Measurements from ENCODE around the gene GRB14.

The GRB14 gene

DNA sequence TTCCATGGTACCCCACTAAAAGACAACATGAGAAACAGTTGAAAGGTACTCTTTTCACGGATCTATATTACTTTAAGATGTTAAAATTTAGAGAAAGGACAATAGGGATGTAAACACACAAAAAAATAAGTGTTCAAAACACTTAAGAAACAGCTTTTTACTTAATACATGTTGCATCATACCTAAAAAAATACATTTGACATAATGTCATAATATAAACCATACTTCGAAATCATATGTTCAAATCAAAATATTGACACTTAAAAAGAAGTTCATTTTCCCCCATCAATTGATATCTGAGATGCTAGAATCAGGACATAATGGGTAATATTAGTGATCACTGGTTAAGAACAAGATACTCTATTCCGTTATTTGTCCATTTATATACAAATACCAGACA, 124.9 kb downstream of the GRB14 start:
- Histone ChIP-seq H3K79me2 (ENCODE audit: insufficient read depth, low read depth) (no peaks in the 10 kb centered on the region), H3K27ac (no peak overlapping the region), H3K4me1 (ENCODE audit: low read depth, poor library complexity, severe bottlenecking) (no peaks in the 10 kb centered on the region), H2AFZ (ENCODE audit: low read depth) (no peak overlapping the region), H4K20me1 (ENCODE audit: insufficient read depth) (no peaks in the 10 kb centered on the region), H3K9ac (no peak overlapping the region), H3K4me2 (no peak overlapping the region), H3K4me3 (IDR thresholded peaks at IDR 0.05; ENCODE audit: insufficient read depth, low read depth, low read length) (no peak overlapping the region), H3K36me3 (ENCODE audit: insufficient read depth) (no peaks in the 10 kb centered on the region), H3K27me3 (ENCODE audit: insufficient read depth, low read depth) (no peaks in the 10 kb centered on the region)
- TF ChIP-seq, protein P1, sequence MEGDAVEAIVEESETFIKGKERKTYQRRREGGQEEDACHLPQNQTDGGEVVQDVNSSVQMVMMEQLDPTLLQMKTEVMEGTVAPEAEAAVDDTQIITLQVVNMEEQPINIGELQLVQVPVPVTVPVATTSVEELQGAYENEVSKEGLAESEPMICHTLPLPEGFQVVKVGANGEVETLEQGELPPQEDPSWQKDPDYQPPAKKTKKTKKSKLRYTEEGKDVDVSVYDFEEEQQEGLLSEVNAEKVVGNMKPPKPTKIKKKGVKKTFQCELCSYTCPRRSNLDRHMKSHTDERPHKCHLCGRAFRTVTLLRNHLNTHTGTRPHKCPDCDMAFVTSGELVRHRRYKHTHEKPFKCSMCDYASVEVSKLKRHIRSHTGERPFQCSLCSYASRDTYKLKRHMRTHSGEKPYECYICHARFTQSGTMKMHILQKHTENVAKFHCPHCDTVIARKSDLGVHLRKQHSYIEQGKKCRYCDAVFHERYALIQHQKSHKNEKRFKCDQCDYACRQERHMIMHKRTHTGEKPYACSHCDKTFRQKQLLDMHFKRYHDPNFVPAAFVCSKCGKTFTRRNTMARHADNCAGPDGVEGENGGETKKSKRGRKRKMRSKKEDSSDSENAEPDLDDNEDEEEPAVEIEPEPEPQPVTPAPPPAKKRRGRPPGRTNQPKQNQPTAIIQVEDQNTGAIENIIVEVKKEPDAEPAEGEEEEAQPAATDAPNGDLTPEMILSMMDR (conservative IDR thresholded peaks at IDR 0.05; ENCODE audit: low read depth, low read length), result no peak

DNA sequence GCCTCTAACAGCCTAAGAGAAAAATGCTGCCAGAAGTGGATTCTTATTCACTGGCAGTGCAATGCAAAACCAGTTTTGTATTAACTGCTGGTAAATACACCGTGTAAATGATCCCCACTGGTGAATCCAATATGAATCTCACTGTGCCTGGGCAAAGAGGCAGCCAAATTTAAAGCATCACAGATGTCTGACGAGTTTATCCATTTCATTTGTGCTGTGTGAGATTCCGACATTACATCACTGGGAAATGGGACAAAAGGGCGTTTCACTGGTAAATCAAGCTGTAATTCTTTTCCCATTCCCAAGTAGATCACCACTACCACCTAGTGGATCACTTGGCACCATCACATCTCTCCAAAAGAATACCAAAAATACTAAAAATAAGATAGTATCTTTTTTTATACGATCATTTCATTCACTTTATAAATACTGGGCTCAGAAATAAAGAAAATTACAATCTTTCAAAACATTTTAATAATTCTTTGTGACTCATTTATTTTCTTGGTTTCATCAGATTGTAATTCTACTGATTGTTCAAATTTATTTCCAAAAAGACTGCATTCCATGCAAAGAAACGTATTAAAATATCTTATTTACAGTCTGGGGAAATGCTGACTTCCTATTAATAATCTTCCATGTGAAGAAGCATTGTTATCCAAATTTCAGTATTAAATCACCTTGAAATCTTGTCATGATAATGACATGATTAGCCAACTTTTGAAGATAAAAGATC, 125.6 kb downstream of the GRB14 start:
- Histone ChIP-seq H4K20me1 (ENCODE audit: insufficient read depth) (no peaks in the 10 kb centered on the region), H3K27ac (no peak overlapping the region), H3K4me1 (ENCODE audit: low read depth, poor library complexity, severe bottlenecking) (no peaks in the 10 kb centered on the region), H2AFZ (ENCODE audit: low read depth) (no peak overlapping the region), H3K79me2 (ENCODE audit: insufficient read depth, low read depth) (no peaks in the 10 kb centered on the region), H3K36me3 (ENCODE audit: insufficient read depth) (no peaks in the 10 kb centered on the region), H3K4me3 (IDR thresholded peaks at IDR 0.05; ENCODE audit: insufficient read depth, low read depth, low read length) (no peak overlapping the region), H3K9ac (no peak overlapping the region), H3K4me2 (no peak overlapping the region), H3K27me3 (ENCODE audit: insufficient read depth, low read depth) (no peaks in the 10 kb centered on the region)
- TF ChIP-seq, protein P1 (conservative IDR thresholded peaks at IDR 0.05; ENCODE audit: low read depth, low read length), result peak; percentile 40; the same call in 1 of the 2 replicates

DNA sequence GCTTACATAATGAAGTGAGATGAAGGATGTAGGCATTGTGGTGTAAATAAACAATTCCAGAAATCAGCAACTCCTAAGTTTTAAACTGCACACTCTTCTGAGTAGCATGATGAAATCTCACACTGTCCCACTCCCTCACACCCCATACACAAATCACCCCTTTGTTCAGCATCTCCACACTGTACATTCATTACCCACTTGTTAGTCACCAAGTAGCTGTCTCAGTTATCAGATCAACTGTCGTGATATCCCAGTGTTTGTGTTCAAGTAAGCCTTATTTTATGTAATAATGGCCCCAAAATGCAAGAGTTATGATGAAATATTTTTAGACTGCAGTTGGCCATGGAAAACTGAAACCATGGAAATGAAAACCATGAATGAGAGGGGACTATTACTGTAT, 135.7 kb downstream of the GRB14 start:
- no peaks in the 10 kb centered on the region for H3K36me3 ChIP-seq (ENCODE audit: insufficient read depth)
- H2AFZ ChIP-seq (ENCODE audit: low read depth), result no peak overlapping the region
- TF ChIP-seq, protein P1 (conservative IDR thresholded peaks at IDR 0.05; ENCODE audit: low read depth, low read length), result no peak
- H4K20me1 ChIP-seq (ENCODE audit: insufficient read depth), result no peaks in the 10 kb centered on the region
- H3K4me1 ChIP-seq (ENCODE audit: low read depth, poor library complexity, severe bottlenecking), result no peaks in the 10 kb centered on the region
- H3K79me2 ChIP-seq (ENCODE audit: insufficient read depth, low read depth), result no peaks in the 10 kb centered on the region
- no peak overlapping the region for H3K4me3 ChIP-seq (IDR thresholded peaks at IDR 0.05; ENCODE audit: insufficient read depth, low read depth, low read length)
- no peak overlapping the region for H3K9ac ChIP-seq
- H3K4me2 ChIP-seq, result no peak overlapping the region
- H3K27me3 ChIP-seq (ENCODE audit: insufficient read depth, low read depth), result no peaks in the 10 kb centered on the region
- no peak overlapping the region for H3K27ac ChIP-seq

DNA sequence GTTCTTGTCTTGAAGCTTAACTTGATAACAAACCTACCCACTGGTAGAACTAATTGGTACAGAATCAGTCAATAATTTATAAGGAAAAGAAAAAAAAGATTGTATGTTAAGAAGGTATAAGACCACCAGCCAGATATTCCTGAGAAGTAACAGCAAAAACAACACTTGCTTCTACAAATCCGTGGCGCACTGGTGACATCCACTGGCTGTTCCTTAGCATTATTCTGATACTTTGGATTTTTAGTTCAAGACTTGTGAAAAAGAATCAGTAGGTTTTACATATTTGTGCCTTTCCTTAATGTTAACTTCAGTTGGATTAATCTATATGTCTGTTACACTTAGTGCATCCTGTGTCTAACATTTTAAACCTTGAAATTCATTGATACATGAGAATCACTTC, 141.8 kb downstream of the GRB14 start:
- no peak overlapping the region for H2AFZ ChIP-seq (ENCODE audit: low read depth)
- TF ChIP-seq, protein P1 (conservative IDR thresholded peaks at IDR 0.05; ENCODE audit: low read depth, low read length), result no peak
- H3K4me1 ChIP-seq (ENCODE audit: low read depth, poor library complexity, severe bottlenecking), result no peaks in the 10 kb centered on the region
- no peaks in the 10 kb centered on the region for H4K20me1 ChIP-seq (ENCODE audit: insufficient read depth)
- no peaks in the 10 kb centered on the region for H3K36me3 ChIP-seq (ENCODE audit: insufficient read depth)
- H3K27ac ChIP-seq, result no peak overlapping the region
- H3K4me3 ChIP-seq (IDR thresholded peaks at IDR 0.05; ENCODE audit: insufficient read depth, low read depth, low read length), result no peak overlapping the region
- no peaks in the 10 kb centered on the region for H3K27me3 ChIP-seq (ENCODE audit: insufficient read depth, low read depth)
- H3K4me2 ChIP-seq, result no peak overlapping the region
- no peaks in the 10 kb centered on the region for H3K79me2 ChIP-seq (ENCODE audit: insufficient read depth, low read depth)
- no peak overlapping the region for H3K9ac ChIP-seq
